Activated naive CD8-positive, alpha-beta T cell treated with anti-CD3 and anti-CD28 coated beads, Interleukin-2, amount 10 ng/mL, durations not matched to agents 7 days and 5 days (primary cell): ENCODE data around the gene PLPPR2. TPM values are rescaled to one million over a fixed set of nuclear protein-coding genes. Genes with fewer than 3 reads are reported as not detected.
"Not testable (repeated sequence)": the region's sequence is repeated elsewhere in the genome, so short reads cannot be mapped to it uniquely, and the experiment has no call there.

Experiments used
- ATAC-seq: fragments of 150-1000 bp; cut with Tn5 transposase; one replicate; pipeline ENCODE4 v1.10.0; 2021; ENCODE audit warnings: low read depth, moderate library complexity
- POLR2A ChIA-PET: fragments of 350-600 bp; sonication (Branson Sonifier 250); formaldehyde crosslinking; loops from one replicate; lab custom pipeline; 2021; ENCODE audit warnings: antibody characterized with exemption; lab: Charles Lee
- DNase-seq: peaks from one replicate; pipeline ENCODE4 v3.0.0; 2021
- H3K27ac Mint-ChIP-seq: one replicate; pipeline ENCODE4 v1.8.0; 2022; ENCODE audit warnings: mild to moderate bottlenecking, mixed read lengths
- H3K27me3 Mint-ChIP-seq: one replicate; pipeline ENCODE4 v1.8.0; 2022; ENCODE audit warnings: mild to moderate bottlenecking, moderate library complexity, mixed read lengths
- H3K36me3 Mint-ChIP-seq: one replicate; pipeline ENCODE4 v1.8.0; 2021; ENCODE audit warnings: mild to moderate bottlenecking, mixed read lengths
- H3K4me1 Mint-ChIP-seq: one replicate; pipeline ENCODE4 v1.8.0; 2021; ENCODE audit warnings: mixed read lengths
- H3K4me3 Mint-ChIP-seq: one replicate; pipeline ENCODE4 v1.8.0; 2022; ENCODE audit warnings: mild to moderate bottlenecking, moderate library complexity, mixed read lengths
- H3K9me3 Mint-ChIP-seq: one replicate; pipeline ENCODE4 v1.8.0; 2021; ENCODE audit warnings: mixed read lengths
- total RNA-seq, 2 experiments: library from RNA; stranded (reverse); gene quantifications; one replicate each; pipeline ENCODE4 v1.2.3, GENCODE V29; 2021

Gene PLPPR2
- total RNA-seq, 2 experiments from 2014 or later: 5.5 to 6.3 TPM

- not testable (repeated sequence) for H3K4me3 Mint-ChIP-seq, H3K9me3 Mint-ChIP-seq, DNase-seq, H3K27me3 Mint-ChIP-seq, ATAC-seq, H3K27ac Mint-ChIP-seq
- Mint-ChIP-seq H3K36me3 (peaks cover 10% of the 10 kb centered on the region), H3K4me1 (peaks cover 29% of the 10 kb centered on the region)
- POLR2A ChIA-PET: interaction anchor here (0.7 kb wide), 1 partner anchor 101 kb away, joined by 3 read pairs; no protein-coding TSS in a partner anchor
These were observed 24.1 kb downstream of the PLPPR2 start for GRCh38 chr19:11379269-11379845.

GRCh38 chr19:11379857-11380350 lies 24.7 kb downstream of the PLPPR2 start:
- H3K36me3 Mint-ChIP-seq: peaks cover 10% of the 10 kb centered on the region
- H3K4me3 Mint-ChIP-seq: peak overlapping the region; percentile 97
- H3K27ac Mint-ChIP-seq: peak overlapping the region; percentile 100
- H3K9me3 Mint-ChIP-seq: no peaks in the 10 kb centered on the region
- H3K4me1 Mint-ChIP-seq: peaks cover 29% of the 10 kb centered on the region
- ATAC-seq: no peak
- DNase-seq: no peak
- H3K27me3 Mint-ChIP-seq: peaks cover 15% of the 10 kb centered on the region
- POLR2A ChIA-PET: interaction anchor here (1.5 kb wide), 1 partner anchor 41 kb away, joined by 4 read pairs; no protein-coding TSS in a partner anchor

- DNase-seq (peak; percentile 95), ATAC-seq (peak; percentile 82)
- peaks cover 29% of the 10 kb centered on the region for H3K4me1 Mint-ChIP-seq
- H3K36me3 Mint-ChIP-seq: peaks cover 10% of the 10 kb centered on the region
- POLR2A ChIA-PET: interaction anchor here (0.5 to 2.2 kb wide), 23 partner anchors 10 to 420 kb away, joined by 3 to 18 read pairs (median 3); partner anchors contain the start of genes CCDC159, LDLR, ODAD3 and PRKCSH
- peaks cover 20% of the 10 kb centered on the region for H3K27me3 Mint-ChIP-seq
- no peaks in the 10 kb centered on the region for H3K9me3 Mint-ChIP-seq
- peak overlapping the region; percentile 97 for H3K4me3 Mint-ChIP-seq
- H3K27ac Mint-ChIP-seq: peak overlapping the region; percentile 100
These were observed 25.7 kb downstream of the PLPPR2 start for GRCh38 chr19:11380653-11381537.

GRCh38 chr19:11382898-11383705 lies 27.9 kb downstream of the PLPPR2 start:
- DNase-seq (peak; percentile 78), ATAC-seq (no peak)
- Mint-ChIP-seq H3K27me3 (peaks cover 20% of the 10 kb centered on the region), H3K4me1 (peaks cover 26% of the 10 kb centered on the region), H3K4me3 (peak overlapping the region; percentile 97), H3K27ac (peak overlapping the region; percentile 84), H3K9me3 (no peaks in the 10 kb centered on the region), H3K36me3 (peaks cover 4% of the 10 kb centered on the region)
- POLR2A ChIA-PET: interaction anchor here (0.5 to 1.8 kb wide), 6 partner anchors 9 to 1230 kb away, joined by 3 to 10 read pairs (median 4); partner anchors contain the start of gene SWSAP1

DNA sequence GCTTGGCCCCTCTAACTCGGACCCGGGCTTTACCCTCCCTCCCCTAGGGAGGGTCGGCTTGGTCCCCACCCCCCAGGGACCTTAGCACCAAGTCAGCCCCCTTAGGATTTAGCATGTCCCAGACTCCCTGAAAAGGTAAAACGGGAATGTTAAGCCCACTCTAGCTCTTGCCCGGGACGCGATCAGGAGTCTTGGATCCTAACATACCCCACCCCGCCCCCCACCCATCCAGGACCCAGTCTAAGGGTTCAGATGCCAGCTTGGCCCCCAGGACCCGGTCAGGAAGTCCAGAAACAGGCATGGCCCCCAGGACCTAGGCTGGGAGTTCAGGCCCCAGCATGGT lies 28.4 kb downstream of the PLPPR2 start:
- H3K9me3 Mint-ChIP-seq: no peaks in the 10 kb centered on the region
- H3K27me3 Mint-ChIP-seq: peaks cover 20% of the 10 kb centered on the region
- no peak overlapping the region for H3K27ac Mint-ChIP-seq
- DNase-seq (no peak), ATAC-seq (no peak)
- no peak overlapping the region for H3K4me3 Mint-ChIP-seq
- peaks cover 26% of the 10 kb centered on the region for H3K4me1 Mint-ChIP-seq
- H3K36me3 Mint-ChIP-seq: peaks cover 3% of the 10 kb centered on the region
- POLR2A ChIA-PET: interaction anchor here (1.2 to 1.8 kb wide), 3 partner anchors 9 to 38 kb away, joined by 3 to 10 read pairs (median 5); partner anchors contain the start of gene SWSAP1

GRCh38 chr19:11384778-11385129 lies 29.5 kb downstream of the PLPPR2 start:
- POLR2A ChIA-PET: no interaction called here
- H3K4me3 Mint-ChIP-seq: peak overlapping the region; percentile 10
- ATAC-seq: no peak

DNA sequence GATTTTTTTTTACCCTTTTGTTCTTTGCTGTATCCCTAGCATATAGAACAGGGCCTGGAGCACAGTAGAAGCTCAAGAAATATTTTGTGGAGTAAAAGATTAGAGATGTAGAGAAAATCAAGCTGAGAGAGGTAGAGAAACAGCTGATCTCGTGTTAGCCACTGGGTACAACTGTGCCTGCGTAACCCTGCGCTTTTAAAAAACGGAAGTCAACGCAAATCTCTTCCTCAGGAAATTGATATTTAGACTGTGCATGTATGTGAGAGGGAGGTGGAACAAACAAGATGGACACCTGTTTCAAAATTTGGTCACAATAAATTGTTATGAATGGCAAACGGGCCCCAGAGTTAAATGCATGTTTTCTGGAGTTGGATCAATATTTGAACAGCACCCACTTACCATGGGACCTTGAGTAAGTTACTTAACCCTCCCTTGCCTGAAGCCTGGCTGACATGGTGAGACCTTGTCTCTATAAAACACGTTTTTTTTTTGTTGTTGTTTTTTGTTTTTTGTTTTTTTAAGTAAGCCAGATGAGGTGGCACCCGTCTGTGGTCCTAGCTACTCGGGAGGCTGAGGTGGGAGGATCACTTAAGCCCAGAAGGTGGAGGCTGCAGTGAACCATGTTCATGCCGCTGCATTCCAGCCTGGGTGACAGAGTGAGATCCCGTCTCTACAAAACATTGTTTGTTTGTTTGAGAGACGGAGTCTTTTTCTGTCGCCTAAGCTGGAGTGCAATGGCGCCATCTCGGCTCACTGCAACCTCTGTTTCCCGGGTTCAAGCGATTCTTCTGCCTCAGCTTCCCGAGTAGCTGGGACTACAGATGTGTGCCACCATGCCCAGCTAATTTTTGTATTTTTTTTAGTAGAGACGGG lies 32.2 kb downstream of the PLPPR2 start:
- H3K4me3 Mint-ChIP-seq: no peak overlapping the region
- peaks cover 20% of the 10 kb centered on the region for H3K27me3 Mint-ChIP-seq
- no peak overlapping the region for H3K27ac Mint-ChIP-seq
- ATAC-seq: peak; percentile 66
- H3K9me3 Mint-ChIP-seq: no peaks in the 10 kb centered on the region
- H3K36me3 Mint-ChIP-seq: no peaks in the 10 kb centered on the region
- peaks cover 13% of the 10 kb centered on the region for H3K4me1 Mint-ChIP-seq
- DNase-seq: no peak
- POLR2A ChIA-PET: interaction anchor here (1.5 kb wide), 1 partner anchor 13 kb away, joined by 5 read pairs; the partner anchor contains the start of gene SWSAP1

More at GRCh38 chr19:11384778-11385129, 29.5 kb downstream of the PLPPR2 start:
- DNase-seq: no peak
- H3K9me3 Mint-ChIP-seq: no peaks in the 10 kb centered on the region
- H3K4me1 Mint-ChIP-seq: peaks cover 26% of the 10 kb centered on the region
- peaks cover 2% of the 10 kb centered on the region for H3K36me3 Mint-ChIP-seq
- peaks cover 20% of the 10 kb centered on the region for H3K27me3 Mint-ChIP-seq
- no peak overlapping the region for H3K27ac Mint-ChIP-seq

DNA sequence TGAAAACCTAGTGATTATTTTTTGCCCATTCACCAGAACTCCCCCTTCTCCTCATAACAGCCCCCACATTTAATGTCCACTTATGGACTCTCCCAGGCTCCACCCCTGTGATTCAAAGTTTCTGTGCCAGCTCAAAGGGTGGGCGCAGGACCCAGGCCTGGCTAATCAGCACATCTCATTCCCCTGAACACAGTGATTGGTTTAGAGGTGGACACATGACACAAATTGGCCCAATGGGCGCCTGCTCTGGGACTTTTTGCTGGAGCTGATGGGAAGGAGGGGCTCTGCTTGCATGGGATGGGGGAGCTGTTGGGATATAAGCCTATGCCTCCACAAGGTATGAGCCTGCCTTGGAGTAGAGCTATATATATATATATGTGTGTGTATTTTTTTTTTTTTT lies 35.1 kb downstream of the PLPPR2 start:
- Mint-ChIP-seq H3K27ac (no peak overlapping the region), H3K4me1 (peaks cover 11% of the 10 kb centered on the region), H3K27me3 (peaks cover under 1% of the 10 kb centered on the region), H3K36me3 (no peaks in the 10 kb centered on the region), H3K9me3 (no peaks in the 10 kb centered on the region), H3K4me3 (no peak overlapping the region)
- POLR2A ChIA-PET: interaction anchor here (0.6 to 1.8 kb wide), 2 partner anchors 9 to 43 kb away, joined by 3 to 11 read pairs; no protein-coding TSS in a partner anchor
- DNase-seq (no peak), ATAC-seq (no peak)

GRCh38 chr19:11390933-11391680 lies 35.9 kb downstream of the PLPPR2 start:
- Mint-ChIP-seq H3K4me1 (peaks cover 11% of the 10 kb centered on the region), H3K27me3 (no peaks in the 10 kb centered on the region), H3K9me3 (no peaks in the 10 kb centered on the region), H3K27ac (no peak overlapping the region), H3K4me3 (no peak overlapping the region), H3K36me3 (no peaks in the 10 kb centered on the region)
- no peak for DNase-seq
- ATAC-seq: no peak
- POLR2A ChIA-PET: interaction anchor here (0.6 to 1.8 kb wide), 3 partner anchors 10 to 43 kb away, joined by 3 to 11 read pairs (median 4); partner anchors contain the start of gene SWSAP1

DNA sequence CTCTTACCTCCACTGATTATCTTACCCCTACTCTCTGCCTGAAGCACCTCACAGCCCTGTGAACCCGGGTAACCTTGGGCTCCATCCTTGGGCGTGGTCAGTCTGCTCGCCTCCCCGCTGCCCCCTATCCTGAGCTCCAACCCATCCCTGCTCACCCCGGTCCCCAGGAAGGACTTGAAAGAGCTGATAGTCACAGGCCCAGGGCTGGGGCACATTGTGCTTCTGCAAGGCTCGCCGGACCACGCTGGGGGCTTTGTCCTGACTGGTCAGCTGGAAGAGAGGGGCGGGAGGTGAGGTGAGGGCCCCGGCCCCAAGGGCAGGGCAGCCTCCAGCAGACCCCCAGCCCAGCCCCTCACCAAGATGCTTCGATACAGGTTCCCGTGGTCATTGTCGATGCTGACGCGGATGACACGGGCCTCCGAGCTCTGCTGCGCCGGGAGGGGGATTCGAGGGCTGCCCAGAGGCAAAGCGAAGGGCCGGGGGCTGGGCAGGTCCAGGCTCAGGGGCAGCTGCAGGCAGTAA lies 41.9 kb downstream of the PLPPR2 start:
- peaks cover 7% of the 10 kb centered on the region for H3K4me1 Mint-ChIP-seq
- H3K27me3 Mint-ChIP-seq: no peaks in the 10 kb centered on the region
- H3K36me3 Mint-ChIP-seq: no peaks in the 10 kb centered on the region
- POLR2A ChIA-PET: no interaction called here
- no peak overlapping the region for H3K4me3 Mint-ChIP-seq
- no peak overlapping the region for H3K27ac Mint-ChIP-seq
- no peaks in the 10 kb centered on the region for H3K9me3 Mint-ChIP-seq
- no peak for DNase-seq
- no peak for ATAC-seq

GRCh38 chr19:11399667-11400066 lies 44.4 kb downstream of the PLPPR2 start:
- Mint-ChIP-seq H3K4me3 (no peak overlapping the region), H3K36me3 (no peaks in the 10 kb centered on the region), H3K27me3 (no peaks in the 10 kb centered on the region), H3K4me1 (peaks cover 4% of the 10 kb centered on the region), H3K27ac (no peak overlapping the region), H3K9me3 (no peaks in the 10 kb centered on the region)
- DNase-seq (no peak), ATAC-seq (no peak)
- POLR2A ChIA-PET: no interaction called here
